HG02885 (cell line): Measurements from ENCODE around the gene RGL2.

Experiments
- ATAC-seq: cut with Tn5 transposase; IDR thresholded peaks from one replicate; pipeline ENCODE4 v1.9.1; 2021; ENCODE audit warnings: mild to moderate bottlenecking; ENCODE audit not compliant: unreplicated experiment, poor library complexity

The RGL2 gene

GRCh38 chr6:33248932-33249731, 49.6 kb downstream of the RGL2 start:
- peak; percentile 90 for ATAC-seq

- no peak for ATAC-seq
Measured at GRCh38 chr6:33248643-33248931, 50.2 kb downstream of the RGL2 start.

- no peak for ATAC-seq
Measured at GRCh38 chr6:33247977-33248642, 50.6 kb downstream of the RGL2 start.

- no peak for ATAC-seq
Measured at GRCh38 chr6:33243476-33243875, 55.3 kb downstream of the RGL2 start.

- ATAC-seq: no peak
Measured at GRCh38 chr6:33241968-33242367, 56.8 kb downstream of the RGL2 start.
